Duodenal mucosa (tissue), 2 donors: ENCODE results near the gene SCN5A.

ENCODE experiments used
- H3K27ac ChIP-seq: one replicate; pipeline ENCODE4 v1.7.0; 2013; ENCODE audit warnings: low read depth, low read length
- H3K27me3 ChIP-seq, 2 donors: one replicate each; pipeline ENCODE4 v1.7.0; 2013; ENCODE audit warnings: low read length in 2 of 2, control low read depth in 1 of 2; ENCODE audit not compliant: insufficient read depth in 2 of 2, control insufficient read depth in 1 of 2
- H3K36me3 ChIP-seq, 2 donors: one replicate each; pipeline ENCODE4 v1.7.0; 2013; ENCODE audit warnings: low read length in 2 of 2, control low read depth in 1 of 2; ENCODE audit not compliant: insufficient read depth in 2 of 2, control insufficient read depth in 1 of 2
- H3K4me1 ChIP-seq, 2 donors: one replicate each; pipeline ENCODE4 v1.7.0; 2013; ENCODE audit warnings: low read length in 2 of 2, control low read depth in 1 of 2; ENCODE audit not compliant: insufficient read depth in 2 of 2, control insufficient read depth in 1 of 2
- H3K4me3 ChIP-seq, 2 donors: one replicate each; pipeline ENCODE4 v1.7.0; 2013; ENCODE audit warnings: low read length in 2 of 2, low read depth in 1 of 2
- H3K9ac ChIP-seq, 2 donors: one replicate each; pipeline ENCODE4 v1.7.0; 2013; ENCODE audit warnings: low read length in 2 of 2, low read depth in 1 of 2
- H3K9me3 ChIP-seq, 2 donors: one replicate each; pipeline ENCODE4 v1.7.0; 2013; ENCODE audit warnings: low read length in 2 of 2, control low read depth in 1 of 2; ENCODE audit not compliant: control insufficient read depth in 1 of 2

SCN5A gene

GRCh38 chr3:38614651-38615352 is 34.7 kb downstream of the SCN5A start:
- Histone ChIP-seq H3K27me3 (peaks cover 0 to 3% of the 10 kb centered on the region in 2 donors), H3K9ac (no peak overlapping the region), H3K4me1 (no peaks in the 10 kb centered on the region), H3K9me3 (no peaks in the 10 kb centered on the region), H3K36me3 (no peaks in the 10 kb centered on the region), H3K4me3 (no peak overlapping the region), H3K27ac (no peak overlapping the region)

GRCh38 chr3:38614091-38614490 is 35.4 kb downstream of the SCN5A start:
- Histone ChIP-seq H3K9ac (no peak overlapping the region), H3K36me3 (no peaks in the 10 kb centered on the region), H3K9me3 (no peaks in the 10 kb centered on the region), H3K4me3 (no peak overlapping the region), H3K27me3 (peaks cover 0 to 3% of the 10 kb centered on the region in 2 donors), H3K27ac (no peak overlapping the region), H3K4me1 (no peaks in the 10 kb centered on the region)

- H3K4me1 ChIP-seq = no peaks in the 10 kb centered on the region
- no peaks in the 10 kb centered on the region for H3K9me3 ChIP-seq
- H3K27ac ChIP-seq = no peak overlapping the region
- no peak overlapping the region for H3K9ac ChIP-seq
- H3K4me3 ChIP-seq = no peak overlapping the region
- peaks cover 0 to 3% of the 10 kb centered on the region in 2 donors for H3K27me3 ChIP-seq
- H3K36me3 ChIP-seq = no peaks in the 10 kb centered on the region
Observed at GRCh38 chr3:38613426-38613825, 36.1 kb downstream of the SCN5A start.

- Histone ChIP-seq H3K36me3 (no peaks in the 10 kb centered on the region), H3K27ac (no peak overlapping the region), H3K9me3 (no peaks in the 10 kb centered on the region), H3K27me3 (peaks cover 0 to 3% of the 10 kb centered on the region in 2 donors), H3K4me3 (no peak overlapping the region), H3K4me1 (no peaks in the 10 kb centered on the region), H3K9ac (no peak overlapping the region)
Observed at GRCh38 chr3:38611866-38612265, 37.6 kb downstream of the SCN5A start.

GRCh38 chr3:38610934-38611333 is 38.6 kb downstream of the SCN5A start:
- H3K27me3 ChIP-seq = peaks cover 0 to under 1% of the 10 kb centered on the region in 2 donors
- H3K4me3 ChIP-seq = no peak overlapping the region
- H3K9me3 ChIP-seq = no peaks in the 10 kb centered on the region
- H3K36me3 ChIP-seq = no peaks in the 10 kb centered on the region
- no peak overlapping the region for H3K27ac ChIP-seq
- H3K9ac ChIP-seq = no peak overlapping the region
- H3K4me1 ChIP-seq = no peaks in the 10 kb centered on the region

GRCh38 chr3:38610436-38610835 is 39.1 kb downstream of the SCN5A start:
- H3K36me3 ChIP-seq = no peaks in the 10 kb centered on the region
- H3K9me3 ChIP-seq = no peaks in the 10 kb centered on the region
- no peak overlapping the region for H3K27ac ChIP-seq
- H3K4me3 ChIP-seq = no peak overlapping the region
- H3K27me3 ChIP-seq = no peaks in the 10 kb centered on the region
- no peak overlapping the region for H3K9ac ChIP-seq
- H3K4me1 ChIP-seq = no peaks in the 10 kb centered on the region

- Histone ChIP-seq H3K9me3 (no peaks in the 10 kb centered on the region), H3K4me1 (no peaks in the 10 kb centered on the region), H3K27ac (no peak overlapping the region), H3K4me3 (no peak overlapping the region), H3K36me3 (no peaks in the 10 kb centered on the region), H3K27me3 (no peaks in the 10 kb centered on the region), H3K9ac (no peak overlapping the region)
Observed at GRCh38 chr3:38609386-38610111, 39.9 kb downstream of the SCN5A start.

- Histone ChIP-seq H3K27me3 (no peaks in the 10 kb centered on the region), H3K9ac (no peak overlapping the region), H3K27ac (no peak overlapping the region), H3K4me1 (no peaks in the 10 kb centered on the region), H3K4me3 (no peak overlapping the region), H3K9me3 (no peaks in the 10 kb centered on the region), H3K36me3 (no peaks in the 10 kb centered on the region)
Observed at GRCh38 chr3:38608961-38609360, 40.5 kb downstream of the SCN5A start.

GRCh38 chr3:38608086-38608775 is 41.3 kb downstream of the SCN5A start:
- Histone ChIP-seq H3K4me1 (no peaks in the 10 kb centered on the region), H3K27ac (no peak overlapping the region), H3K36me3 (no peaks in the 10 kb centered on the region), H3K4me3 (no peak overlapping the region), H3K9me3 (no peaks in the 10 kb centered on the region), H3K27me3 (no peaks in the 10 kb centered on the region), H3K9ac (no peak overlapping the region)

- Histone ChIP-seq H3K4me3 (no peak overlapping the region), H3K9ac (no peak overlapping the region), H3K27me3 (no peaks in the 10 kb centered on the region), H3K4me1 (no peaks in the 10 kb centered on the region), H3K27ac (no peak overlapping the region), H3K9me3 (no peaks in the 10 kb centered on the region), H3K36me3 (no peaks in the 10 kb centered on the region)
Observed at GRCh38 chr3:38606561-38606960, 42.9 kb downstream of the SCN5A start.
